Muscle of back (tissue), 11 donors: ENCODE measurements around the gene RNF213. TPM values are rescaled to one million over a fixed set of nuclear protein-coding genes. Genes with fewer than 3 reads are reported as not detected.

ENCODE experiments used
- DNase-seq, 3 donors: peaks; one replicate each; pipeline versions ENCODE4 v3.0.0 to v3.0.0-alpha.2; 2013
- polyA plus RNA-seq, 10 donors: library from polyadenylated mRNA; unstranded; fragments of 120-200 nt; gene quantifications; one replicate each; pipeline ENCODE4 v1.2.1, GENCODE V29; 2013; ENCODE audit not compliant: insufficient read length in 10 of 10

RNF213 gene
- polyA plus RNA-seq, 10 donors = 23.7 to 58.7 (median 36.2) TPM

- DNase-seq = peak; percentile 94 to 99 (median 97)
Measured at GRCh38 chr17:80414803-80415625, 154.4 kb downstream of the RNF213 start, which contains the start of gene ENDOV. Gene ENDOV, plus strand, starts transcription at chr17:80415167. Its CDS starts 28 bp downstream, at chr17:80415195.

GRCh38 chr17:80415626-80416137 lies 155.0 kb downstream of the RNF213 start:
- DNase-seq = no peak

- no peak for DNase-seq
Measured at GRCh38 chr17:80416260-80416939, 155.7 kb downstream of the RNF213 start.

- no peak for DNase-seq
Measured at GRCh38 chr17:80416940-80417293, 156.3 kb downstream of the RNF213 start.

GRCh38 chr17:80418589-80418988 lies 157.9 kb downstream of the RNF213 start:
- no peak for DNase-seq

GRCh38 chr17:80419255-80419654 lies 158.6 kb downstream of the RNF213 start:
- no peak for DNase-seq

- DNase-seq = no peak
Measured at GRCh38 chr17:80421381-80422090, 160.9 kb downstream of the RNF213 start.

GRCh38 chr17:80422276-80422675 lies 161.6 kb downstream of the RNF213 start:
- DNase-seq = no peak

- no peak for DNase-seq
Measured at GRCh38 chr17:80422981-80423380, 162.3 kb downstream of the RNF213 start.

- no peak for DNase-seq
Measured at GRCh38 chr17:80423536-80424225, 163.0 kb downstream of the RNF213 start.

GRCh38 chr17:80424261-80424660 lies 163.6 kb downstream of the RNF213 start:
- no peak for DNase-seq

GRCh38 chr17:80424878-80425765 lies 164.5 kb downstream of the RNF213 start:
- no peak for DNase-seq

- DNase-seq = no peak
Measured at GRCh38 chr17:80425835-80426426, 165.3 kb downstream of the RNF213 start.

- DNase-seq = peak; percentile 43 to 78 (median 74)
Measured at GRCh38 chr17:80426671-80427326, 166.1 kb downstream of the RNF213 start.

- no peak for DNase-seq
Measured at GRCh38 chr17:80427366-80428282, 167.0 kb downstream of the RNF213 start.

GRCh38 chr17:80428363-80428762 lies 167.7 kb downstream of the RNF213 start:
- no peak for DNase-seq

GRCh38 chr17:80428796-80429195 lies 168.1 kb downstream of the RNF213 start:
- no peak for DNase-seq
